NCI-H2227 (cell line): ENCODE results near the gene GADD45B.
"Not testable (repeated sequence)": the region's sequence is repeated elsewhere in the genome, so short reads cannot be mapped to it uniquely, and the experiment has no call there.

Source experiments
- DNase-seq: peaks from one replicate; lab custom pipeline; 2025; ENCODE audit not compliant: unreplicated experiment; lab: John Stamatoyannopoulos, UW

The GADD45B gene

GRCh38 chr19:2443785-2444182 lies 32.1 kb upstream of the GADD45B start:
- DNase-seq, result no peak

GRCh38 chr19:2444251-2445002 lies 31.5 kb upstream of the GADD45B start:
- DNase-seq, result no peak

- DNase-seq, result no peak
Observed at GRCh38 chr19:2446381-2446780, 29.5 kb upstream of the GADD45B start.

GRCh38 chr19:2449019-2449418 lies 26.9 kb upstream of the GADD45B start:
- DNase-seq, result no peak

GRCh38 chr19:2451138-2451537 lies 24.8 kb upstream of the GADD45B start:
- DNase-seq, result no peak

- DNase-seq, result no peak
Observed at GRCh38 chr19:2451741-2452140, 24.2 kb upstream of the GADD45B start.

- DNase-seq, result no peak
Observed at GRCh38 chr19:2453431-2454025, 22.4 kb upstream of the GADD45B start.

- DNase-seq, result no peak
Observed at GRCh38 chr19:2454199-2454961, 21.5 kb upstream of the GADD45B start.

GRCh38 chr19:2454962-2455850 lies 20.7 kb upstream of the GADD45B start:
- no peak for DNase-seq

GRCh38 chr19:2455851-2456570 lies 19.9 kb upstream of the GADD45B start:
- DNase-seq, result peak; percentile 47

- DNase-seq, result no peak
Observed at GRCh38 chr19:2457394-2458037, 18.4 kb upstream of the GADD45B start.

- no peak for DNase-seq
Observed at GRCh38 chr19:2458054-2458453, 17.9 kb upstream of the GADD45B start.

- DNase-seq, result not testable (repeated sequence)
Observed at GRCh38 chr19:2458776-2459175, 17.2 kb upstream of the GADD45B start.

- no peak for DNase-seq
Observed at GRCh38 chr19:2460245-2460644, 15.7 kb upstream of the GADD45B start.

GRCh38 chr19:2461751-2462634 lies 13.9 kb upstream of the GADD45B start:
- DNase-seq, result peak; percentile 89

GRCh38 chr19:2462635-2463421 lies 13.1 kb upstream of the GADD45B start:
- peak; percentile 95 for DNase-seq

GRCh38 chr19:2463694-2464093 lies 12.2 kb upstream of the GADD45B start:
- not testable (repeated sequence) for DNase-seq

GRCh38 chr19:2464389-2464788 lies 11.5 kb upstream of the GADD45B start:
- DNase-seq, result no peak
